ENCODE results near the gene S100A13. TPM values are rescaled to one million over a fixed set of nuclear protein-coding genes. Genes with fewer than 3 reads are reported as not detected.

S100A13 gene
- total RNA-seq, 1 experiment from 2014 or later: 210 TPM

- H3K9me3 Mint-ChIP-seq (ENCODE audit: unreplicated experiment): no peaks in the 10 kb centered on the region
- peak; percentile 65 for DNase-seq (ENCODE audit: unreplicated experiment)
- BruUV-seq (replicated peaks): no TSS peak
- TF ChIP-seq, protein P1, sequence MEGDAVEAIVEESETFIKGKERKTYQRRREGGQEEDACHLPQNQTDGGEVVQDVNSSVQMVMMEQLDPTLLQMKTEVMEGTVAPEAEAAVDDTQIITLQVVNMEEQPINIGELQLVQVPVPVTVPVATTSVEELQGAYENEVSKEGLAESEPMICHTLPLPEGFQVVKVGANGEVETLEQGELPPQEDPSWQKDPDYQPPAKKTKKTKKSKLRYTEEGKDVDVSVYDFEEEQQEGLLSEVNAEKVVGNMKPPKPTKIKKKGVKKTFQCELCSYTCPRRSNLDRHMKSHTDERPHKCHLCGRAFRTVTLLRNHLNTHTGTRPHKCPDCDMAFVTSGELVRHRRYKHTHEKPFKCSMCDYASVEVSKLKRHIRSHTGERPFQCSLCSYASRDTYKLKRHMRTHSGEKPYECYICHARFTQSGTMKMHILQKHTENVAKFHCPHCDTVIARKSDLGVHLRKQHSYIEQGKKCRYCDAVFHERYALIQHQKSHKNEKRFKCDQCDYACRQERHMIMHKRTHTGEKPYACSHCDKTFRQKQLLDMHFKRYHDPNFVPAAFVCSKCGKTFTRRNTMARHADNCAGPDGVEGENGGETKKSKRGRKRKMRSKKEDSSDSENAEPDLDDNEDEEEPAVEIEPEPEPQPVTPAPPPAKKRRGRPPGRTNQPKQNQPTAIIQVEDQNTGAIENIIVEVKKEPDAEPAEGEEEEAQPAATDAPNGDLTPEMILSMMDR (IDR thresholded peaks at IDR 0.05; ENCODE audit: unreplicated experiment): no peak
- POLR2A ChIA-PET: interaction anchor here (0.5 to 46.1 kb wide), 41 partner anchors 3 to 1620 kb away, joined by 3 to 1272 read pairs (median 7); partner anchors contain the start of genes CHTOP, CREB3L4, GATAD2B and ILF2
- H3K27me3 Mint-ChIP-seq (ENCODE audit: insufficient read depth, unreplicated experiment): no peaks in the 10 kb centered on the region
- H3K4me1 Mint-ChIP-seq (ENCODE audit: insufficient read depth, unreplicated experiment): peaks cover 75% of the 10 kb centered on the region
- H3K27ac Mint-ChIP-seq (ENCODE audit: low read depth, unreplicated experiment): peak overlapping the region; percentile 94
- H3K4me3 Mint-ChIP-seq (ENCODE audit: unreplicated experiment): peak overlapping the region; percentile 90
- H3K36me3 Mint-ChIP-seq (ENCODE audit: insufficient read depth, unreplicated experiment): peaks cover 36% of the 10 kb centered on the region
- CTCF ChIA-PET: interaction anchor here (0.6 to 11.8 kb wide), 18 partner anchors 10 to 358 kb away, joined by 3 to 214 read pairs (median 4); partner anchors contain the start of genes CHTOP, S100A1 and S100A13
- intact Hi-C loops (cut with micrococcal nuclease): no loop called here
Observed at GRCh38 chr1:153612111-153612754, 15.1 kb downstream of the S100A13 start.

GRCh38 chr1:153611356-153611755, 15.9 kb downstream of the S100A13 start:
- Mint-ChIP-seq H3K27me3 (ENCODE audit: insufficient read depth, unreplicated experiment) (no peaks in the 10 kb centered on the region), H3K27ac (ENCODE audit: low read depth, unreplicated experiment) (peak overlapping the region; percentile 94), H3K4me3 (ENCODE audit: unreplicated experiment) (peak overlapping the region; percentile 90), H3K9me3 (ENCODE audit: unreplicated experiment) (no peaks in the 10 kb centered on the region), H3K36me3 (ENCODE audit: insufficient read depth, unreplicated experiment) (peaks cover 45% of the 10 kb centered on the region), H3K4me1 (ENCODE audit: insufficient read depth, unreplicated experiment) (peaks cover 67% of the 10 kb centered on the region)
- TF ChIP-seq, protein P1 (IDR thresholded peaks at IDR 0.05; ENCODE audit: unreplicated experiment): no peak
- BruUV-seq (replicated peaks): TSS peak; percentile 86
- DNase-seq (ENCODE audit: unreplicated experiment): no peak
- intact Hi-C loops (cut with micrococcal nuclease): loop anchor here (1.0 to 2.0 kb wide), 2 partner anchors 15 to 60 kb away; no protein-coding TSS in a partner anchor
- ChIA-PET POLR2A (interaction anchor here (0.5 to 46.1 kb wide), 25 partner anchors 4 to 1619 kb away, joined by 3 to 1272 read pairs (median 11); partner anchors contain the start of genes CHTOP, ILF2, JTB and S100A1), CTCF (interaction anchor here (1.4 to 11.8 kb wide), 7 partner anchors 16 to 116 kb away, joined by 5 to 214 read pairs (median 37); partner anchors contain the start of genes CHTOP, S100A1 and S100A13)

DNA sequence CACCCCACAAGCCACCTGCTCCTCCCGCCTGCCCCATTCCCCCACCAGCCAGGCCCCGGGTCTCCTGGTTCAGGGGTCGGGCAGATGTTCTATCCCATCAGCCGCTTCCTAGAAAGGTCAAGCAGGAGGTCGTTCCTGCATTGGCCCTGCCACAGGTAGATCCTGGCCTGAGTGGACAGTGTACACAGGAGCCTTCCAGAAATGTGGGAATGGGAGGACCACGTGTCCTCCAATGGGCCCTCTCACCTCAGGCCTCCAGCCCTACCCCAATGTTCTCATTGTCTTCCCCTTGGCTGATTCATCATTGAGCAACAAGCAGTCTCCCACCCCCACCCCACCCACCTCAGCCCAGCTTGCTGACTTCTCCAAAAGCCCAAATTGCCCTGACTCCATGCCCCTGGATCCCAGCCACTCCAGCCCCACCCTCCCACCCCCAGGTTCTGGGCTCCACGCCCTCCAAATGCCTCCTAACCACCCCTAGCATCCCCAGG, 16.4 kb downstream of the S100A13 start:
- POLR2A ChIA-PET: interaction anchor here (0.5 to 46.1 kb wide), 23 partner anchors 5 to 571 kb away, joined by 3 to 1272 read pairs (median 9); partner anchors contain the start of genes CHTOP, ILF2, S100A1 and S100A13
- H3K9me3 Mint-ChIP-seq (ENCODE audit: unreplicated experiment): no peaks in the 10 kb centered on the region
- peak; percentile 99 for DNase-seq (ENCODE audit: unreplicated experiment)

More for the DNA sequence above, 16.4 kb downstream of the S100A13 start:
- peaks cover 62% of the 10 kb centered on the region for H3K4me1 Mint-ChIP-seq (ENCODE audit: insufficient read depth, unreplicated experiment)
- CTCF ChIA-PET: interaction anchor here (0.7 to 11.8 kb wide), 8 partner anchors 17 to 1646 kb away, joined by 3 to 214 read pairs (median 22); partner anchors contain the start of genes S100A1 and S100A13
- BruUV-seq (replicated peaks): no TSS peak
- TF ChIP-seq, protein P1 (IDR thresholded peaks at IDR 0.05; ENCODE audit: unreplicated experiment): no peak
- peaks cover 50% of the 10 kb centered on the region for H3K36me3 Mint-ChIP-seq (ENCODE audit: insufficient read depth, unreplicated experiment)
- H3K27ac Mint-ChIP-seq (ENCODE audit: low read depth, unreplicated experiment): peak overlapping the region; percentile 94
- intact Hi-C loops (cut with micrococcal nuclease): loop anchor here (1.0 to 2.0 kb wide), 2 partner anchors 14 to 60 kb away; no protein-coding TSS in a partner anchor
- H3K4me3 Mint-ChIP-seq (ENCODE audit: unreplicated experiment): peak overlapping the region; percentile 90
- H3K27me3 Mint-ChIP-seq (ENCODE audit: insufficient read depth, unreplicated experiment): no peaks in the 10 kb centered on the region
